ENCODE measurements around the gene PRDM9. TPM values are rescaled to one million over a fixed set of nuclear protein-coding genes. Genes with fewer than 3 reads are reported as not detected.
"Not testable (repeated sequence)": the region's sequence is repeated elsewhere in the genome, so short reads cannot be mapped to it uniquely, and the experiment has no call there.

Gene PRDM9
- total RNA-seq, 1 experiment from 2014 or later, result 0.02 TPM

DNA sequence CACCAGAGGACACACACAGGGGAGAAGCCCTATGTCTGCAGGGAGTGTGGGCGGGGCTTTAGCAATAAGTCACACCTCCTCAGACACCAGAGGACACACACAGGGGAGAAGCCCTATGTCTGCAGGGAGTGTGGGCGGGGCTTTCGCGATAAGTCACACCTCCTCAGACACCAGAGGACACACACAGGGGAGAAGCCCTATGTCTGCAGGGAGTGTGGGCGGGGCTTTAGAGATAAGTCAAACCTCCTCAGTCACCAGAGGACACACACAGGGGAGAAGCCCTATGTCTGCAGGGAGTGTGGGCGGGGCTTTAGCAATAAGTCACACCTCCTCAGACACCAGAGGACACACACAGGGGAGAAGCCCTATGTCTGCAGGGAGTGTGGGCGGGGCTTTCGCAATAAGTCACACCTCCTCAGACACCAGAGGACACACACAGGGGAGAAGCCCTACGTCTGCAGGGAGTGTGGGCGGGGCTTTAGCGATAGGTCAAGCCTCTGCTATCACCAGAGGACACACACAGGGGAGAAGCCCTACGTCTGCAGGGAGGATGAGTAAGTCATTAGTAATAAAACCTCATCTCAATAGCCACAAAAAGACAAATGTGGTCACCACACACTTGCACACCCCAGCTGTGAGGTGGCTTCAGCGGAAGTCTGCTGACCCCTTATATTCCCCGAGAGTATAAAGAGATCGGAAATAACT, 20.0 kb downstream of the PRDM9 start:
- DNase-seq (ENCODE audit: low spot score), result not testable (repeated sequence)

DNA sequence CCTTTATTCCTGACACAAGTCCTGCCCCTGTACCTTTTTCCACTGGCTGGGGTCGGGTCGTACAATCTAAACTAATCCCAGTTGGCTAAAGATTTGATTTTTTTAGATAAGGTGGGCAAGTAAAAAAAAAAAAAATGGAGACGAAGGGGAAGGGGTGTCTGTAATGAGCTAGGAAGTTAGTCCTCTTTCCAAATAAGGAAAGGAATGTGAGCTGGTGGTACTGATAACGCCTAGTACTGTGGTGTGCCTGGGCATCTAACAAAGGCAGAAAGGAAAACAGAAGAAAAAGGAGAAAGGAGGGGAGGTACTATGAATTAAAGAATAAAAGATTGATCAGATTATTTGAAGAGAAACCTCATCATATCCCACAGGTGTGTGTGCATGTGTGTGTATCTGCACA, 21.3 kb downstream of the PRDM9 start:
- no peak for DNase-seq (ENCODE audit: low spot score)

DNA sequence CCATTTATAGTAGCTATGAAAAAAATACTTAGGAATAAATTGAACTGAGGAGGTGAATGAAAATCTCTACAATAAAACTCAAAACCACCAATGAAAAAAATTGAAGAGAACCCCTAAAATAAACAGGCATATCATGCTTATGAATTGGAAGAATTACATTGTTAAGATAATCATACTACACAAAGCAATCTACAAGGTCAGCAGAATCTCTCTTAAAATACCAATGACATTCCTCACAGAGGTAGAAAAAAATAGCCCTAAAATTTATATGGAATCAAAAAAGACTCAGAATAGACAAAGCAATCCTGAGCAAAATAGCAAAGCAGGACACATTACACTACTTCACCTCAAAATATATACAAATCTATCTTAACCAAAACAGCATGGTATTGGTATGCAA, 23.2 kb downstream of the PRDM9 start:
- DNase-seq (ENCODE audit: low spot score), result no peak

DNA sequence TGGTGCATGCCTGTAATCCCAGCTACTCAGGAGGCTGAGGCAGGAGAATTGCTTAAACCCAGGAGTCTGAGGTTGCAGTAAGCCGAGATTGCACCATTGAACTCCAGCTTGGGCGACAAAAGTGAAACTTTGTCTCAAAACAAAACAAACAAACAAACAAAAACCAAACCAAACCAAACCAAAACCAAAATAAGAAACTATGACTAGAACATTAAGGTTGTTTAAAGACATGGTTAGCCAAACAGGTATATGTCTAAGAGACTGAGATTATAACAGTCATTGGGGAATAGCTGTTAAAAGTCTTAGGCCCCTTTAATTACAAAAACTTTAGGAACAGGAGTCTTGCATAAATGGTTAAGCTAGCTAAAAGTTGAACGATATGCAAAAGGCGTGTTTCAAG, 63.6 kb downstream of the PRDM9 start:
- DNase-seq (ENCODE audit: low spot score), result no peak

Data from H4 (cell line).